ENCODE data around the gene NAA80. TPM values are rescaled to one million over a fixed set of nuclear protein-coding genes. Genes with fewer than 3 reads are reported as not detected.

Gene NAA80
- total RNA-seq, 1 experiment from 2014 or later, result 25.2 TPM

DNA sequence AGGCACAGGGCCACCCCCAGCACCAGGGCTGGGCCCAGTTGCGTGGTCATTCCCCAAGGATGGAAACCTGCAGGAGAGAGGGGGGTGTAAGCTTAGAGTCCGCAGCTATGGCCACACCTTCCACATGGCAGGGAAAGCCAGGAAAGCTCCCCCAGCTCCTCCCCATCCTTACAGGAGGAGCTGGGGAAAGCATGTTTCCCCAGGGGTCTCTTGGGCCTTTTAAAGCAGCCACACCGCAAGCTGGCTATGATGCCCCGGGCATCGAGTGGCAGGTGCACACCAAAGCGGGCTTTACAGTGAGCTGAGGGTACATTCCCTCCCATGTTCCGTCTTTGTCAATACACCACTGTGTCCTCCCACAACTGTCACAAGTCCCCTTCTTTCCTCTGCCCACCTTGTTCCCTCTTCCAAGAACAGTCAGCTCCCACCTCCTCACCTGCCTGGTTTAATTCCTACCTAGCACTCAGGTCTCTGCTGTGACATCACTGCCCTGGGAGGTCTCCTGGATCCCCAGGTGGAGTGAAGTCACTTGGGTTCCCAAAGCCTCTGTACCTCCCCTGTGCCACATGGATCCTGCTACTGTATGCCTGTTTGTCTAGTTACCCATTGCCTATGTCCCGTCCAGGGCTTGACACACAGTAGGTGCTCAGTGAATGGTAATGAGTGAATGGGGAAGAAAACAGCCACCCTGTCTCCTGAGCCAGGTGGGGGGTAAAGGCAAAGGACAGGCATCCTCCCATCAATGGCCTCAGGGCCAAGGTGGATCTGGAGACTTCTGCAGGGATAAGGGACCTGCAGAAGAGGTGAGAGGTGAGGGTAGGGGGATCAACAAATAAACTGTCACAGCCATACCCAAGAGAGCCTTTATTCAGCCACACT is 3.4 kb downstream of the NAA80 start:
- intact Hi-C loops (cut with micrococcal nuclease; ENCODE audit: unreplicated experiment), result no loop called here
- BruUV-seq (replicated peaks), result no TSS peak
- Histone ChIP-seq H4K20me1 (ENCODE audit: insufficient read depth) (no peaks in the 10 kb centered on the region), H3K79me2 (ENCODE audit: low read depth) (peaks cover 22% of the 10 kb centered on the region), H3K4me3 (no peak overlapping the region), H3K36me3 (ENCODE audit: low read depth) (no peaks in the 10 kb centered on the region), H3K9me2 (ENCODE audit: insufficient read depth) (no peaks in the 10 kb centered on the region), H3K4me2 (no peak overlapping the region), H3K27ac (no peak overlapping the region), H3K9me3 (ENCODE audit: insufficient read depth, low read depth) (no peaks in the 10 kb centered on the region), H3K27me3 (ENCODE audit: insufficient read depth, low read depth) (no peaks in the 10 kb centered on the region), H3F3A (ENCODE audit: insufficient read depth, low read depth) (peaks cover 9% of the 10 kb centered on the region; the same call in 1 of the 2 replicates), H2AFZ (no peak overlapping the region), H3K4me1 (replicated peaks; ENCODE audit: insufficient read depth) (peaks cover 29% of the 10 kb centered on the region)
- ChIA-PET POLR2A (ENCODE audit: unreplicated experiment) (no interaction called here), CTCF (no interaction called here)
- no peak for DNase-seq
- TF ChIP-seq, protein P1, sequence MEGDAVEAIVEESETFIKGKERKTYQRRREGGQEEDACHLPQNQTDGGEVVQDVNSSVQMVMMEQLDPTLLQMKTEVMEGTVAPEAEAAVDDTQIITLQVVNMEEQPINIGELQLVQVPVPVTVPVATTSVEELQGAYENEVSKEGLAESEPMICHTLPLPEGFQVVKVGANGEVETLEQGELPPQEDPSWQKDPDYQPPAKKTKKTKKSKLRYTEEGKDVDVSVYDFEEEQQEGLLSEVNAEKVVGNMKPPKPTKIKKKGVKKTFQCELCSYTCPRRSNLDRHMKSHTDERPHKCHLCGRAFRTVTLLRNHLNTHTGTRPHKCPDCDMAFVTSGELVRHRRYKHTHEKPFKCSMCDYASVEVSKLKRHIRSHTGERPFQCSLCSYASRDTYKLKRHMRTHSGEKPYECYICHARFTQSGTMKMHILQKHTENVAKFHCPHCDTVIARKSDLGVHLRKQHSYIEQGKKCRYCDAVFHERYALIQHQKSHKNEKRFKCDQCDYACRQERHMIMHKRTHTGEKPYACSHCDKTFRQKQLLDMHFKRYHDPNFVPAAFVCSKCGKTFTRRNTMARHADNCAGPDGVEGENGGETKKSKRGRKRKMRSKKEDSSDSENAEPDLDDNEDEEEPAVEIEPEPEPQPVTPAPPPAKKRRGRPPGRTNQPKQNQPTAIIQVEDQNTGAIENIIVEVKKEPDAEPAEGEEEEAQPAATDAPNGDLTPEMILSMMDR (conservative IDR thresholded peaks at IDR 0.05), result no peak
- TF ChIP-seq EZH2 (IDR thresholded peaks at IDR 0.05; ENCODE audit: low read depth), result no peak

DNA sequence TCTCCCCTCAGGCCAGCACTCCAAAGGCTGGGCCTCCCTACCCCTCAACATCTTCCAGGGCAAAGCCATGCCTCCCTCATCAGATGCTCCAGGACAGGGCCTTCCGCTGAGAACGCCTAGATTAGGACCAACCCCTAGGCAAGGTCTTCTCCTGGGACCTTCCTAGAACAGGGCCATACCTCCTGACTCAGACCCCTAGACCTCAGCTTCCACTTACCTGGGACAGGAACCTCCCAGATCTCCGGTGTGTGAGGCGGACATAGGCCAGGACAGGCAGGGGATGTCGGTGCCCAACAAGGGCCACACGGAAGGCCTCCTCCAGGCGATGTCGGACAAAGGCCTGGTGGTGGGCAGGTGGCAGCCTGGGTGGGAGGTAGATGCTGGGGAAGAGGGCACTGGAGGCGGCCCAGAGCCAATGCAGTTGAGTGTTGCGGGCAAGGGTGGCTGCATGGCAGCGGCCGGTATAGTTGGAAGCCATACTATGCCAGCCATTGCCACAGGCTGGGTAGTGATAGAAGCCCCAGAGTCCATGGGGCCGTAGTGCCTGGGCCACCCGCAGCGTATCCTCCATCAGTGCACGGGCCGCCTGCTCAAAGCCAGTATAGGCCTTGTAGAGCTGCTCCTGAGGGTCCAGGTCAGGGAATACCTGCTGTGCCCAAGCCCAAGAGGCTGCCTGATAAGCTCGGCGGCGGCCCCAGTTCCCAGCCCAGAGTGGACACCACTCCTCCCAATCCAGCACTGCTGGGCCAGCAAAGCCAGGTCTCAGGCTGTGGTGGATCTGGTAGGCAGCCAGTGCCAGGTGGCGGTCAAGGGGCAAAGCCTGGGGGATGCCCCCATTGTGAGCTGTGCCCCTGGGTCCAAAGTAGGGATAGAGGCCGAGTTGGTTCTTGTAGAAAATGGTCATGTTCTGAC is 4.5 kb downstream of the NAA80 start:
- Histone ChIP-seq H3K4me3 (no peak overlapping the region), H3K27ac (no peak overlapping the region), H3K9me3 (ENCODE audit: insufficient read depth, low read depth) (no peaks in the 10 kb centered on the region), H3K9me2 (ENCODE audit: insufficient read depth) (no peaks in the 10 kb centered on the region), H3K27me3 (ENCODE audit: insufficient read depth, low read depth) (no peaks in the 10 kb centered on the region), H3F3A (ENCODE audit: insufficient read depth, low read depth) (peaks cover 1% of the 10 kb centered on the region; the same call in 1 of the 2 replicates), H3K79me2 (ENCODE audit: low read depth) (peaks cover 33% of the 10 kb centered on the region), H3K4me1 (replicated peaks; ENCODE audit: insufficient read depth) (peaks cover 21% of the 10 kb centered on the region), H3K36me3 (ENCODE audit: low read depth) (no peaks in the 10 kb centered on the region), H2AFZ (no peak overlapping the region), H4K20me1 (ENCODE audit: insufficient read depth) (no peaks in the 10 kb centered on the region), H3K4me2 (no peak overlapping the region)
- ChIA-PET POLR2A (ENCODE audit: unreplicated experiment) (no interaction called here), CTCF (no interaction called here)
- no peak for TF ChIP-seq EZH2 (IDR thresholded peaks at IDR 0.05; ENCODE audit: low read depth)
- TF ChIP-seq, protein P1 (conservative IDR thresholded peaks at IDR 0.05), result no peak
- intact Hi-C loops (cut with micrococcal nuclease; ENCODE audit: unreplicated experiment), result no loop called here
- DNase-seq, result no peak
- BruUV-seq (replicated peaks), result no TSS peak

DNA sequence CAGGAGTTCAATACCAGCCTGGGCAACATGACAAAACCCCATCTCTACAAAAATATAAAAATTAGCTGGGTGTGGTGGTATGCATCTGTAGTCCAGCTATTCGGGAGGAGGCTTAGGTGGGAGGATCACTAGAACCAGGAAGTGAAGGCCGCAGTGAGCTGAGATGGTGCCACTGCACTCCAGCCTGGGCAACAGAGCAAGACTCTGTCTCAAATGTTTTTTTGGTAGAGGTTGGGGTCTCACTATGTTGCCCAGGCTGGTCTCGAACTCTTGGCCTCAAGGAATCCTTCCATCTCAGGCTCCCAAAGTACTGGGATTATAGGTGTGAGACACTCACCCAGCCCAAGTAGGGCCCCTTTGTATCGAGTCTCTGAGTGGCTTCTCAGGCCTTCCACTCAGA is 5.1 kb downstream of the NAA80 start:
- ChIA-PET CTCF (no interaction called here), POLR2A (ENCODE audit: unreplicated experiment) (no interaction called here)
- H3K9me2 ChIP-seq (ENCODE audit: insufficient read depth), result no peaks in the 10 kb centered on the region
- H3K27ac ChIP-seq, result no peak overlapping the region
- H3F3A ChIP-seq (ENCODE audit: insufficient read depth, low read depth), result no peaks in the 10 kb centered on the region
- H3K27me3 ChIP-seq (ENCODE audit: insufficient read depth, low read depth), result no peaks in the 10 kb centered on the region
- H4K20me1 ChIP-seq (ENCODE audit: insufficient read depth), result no peaks in the 10 kb centered on the region
- H3K4me1 ChIP-seq (replicated peaks; ENCODE audit: insufficient read depth), result peaks cover 20% of the 10 kb centered on the region
- H3K36me3 ChIP-seq (ENCODE audit: low read depth), result no peaks in the 10 kb centered on the region
- peaks cover 35% of the 10 kb centered on the region for H3K79me2 ChIP-seq (ENCODE audit: low read depth)
- no TSS peak for BruUV-seq (replicated peaks)
- H2AFZ ChIP-seq, result no peak overlapping the region
- TF ChIP-seq EZH2 (IDR thresholded peaks at IDR 0.05; ENCODE audit: low read depth), result no peak
- TF ChIP-seq, protein P1 (conservative IDR thresholded peaks at IDR 0.05), result no peak
- H3K4me2 ChIP-seq, result no peak overlapping the region
- no peak for DNase-seq
- intact Hi-C loops (cut with micrococcal nuclease; ENCODE audit: unreplicated experiment), result no loop called here
- no peak overlapping the region for H3K4me3 ChIP-seq
- H3K9me3 ChIP-seq (ENCODE audit: insufficient read depth, low read depth), result no peaks in the 10 kb centered on the region

Data from PC-9 (cell line).